ENCODE results near the gene MYO15A.

Gene MYO15A

GRCh38 chr17:18158022-18158600 lies 49.6 kb downstream of the MYO15A start:
- DNase-seq (ENCODE audit: low read depth): peak; percentile 83

GRCh38 chr17:18159551-18160120 lies 51.1 kb downstream of the MYO15A start:
- DNase-seq (ENCODE audit: low read depth): no peak

GRCh38 chr17:18160128-18160856 lies 51.7 kb downstream of the MYO15A start:
- DNase-seq (ENCODE audit: low read depth): no peak

GRCh38 chr17:18161207-18162145 lies 52.9 kb downstream of the MYO15A start:
- DNase-seq (ENCODE audit: low read depth): no peak

GRCh38 chr17:18163547-18163946 lies 55.0 kb downstream of the MYO15A start:
- DNase-seq (ENCODE audit: low read depth): no peak

GRCh38 chr17:18166894-18167293 lies 58.3 kb downstream of the MYO15A start:
- DNase-seq (ENCODE audit: low read depth): no peak

GRCh38 chr17:18167421-18167820 lies 58.9 kb downstream of the MYO15A start:
- no peak for DNase-seq (ENCODE audit: low read depth)

- DNase-seq (ENCODE audit: low read depth): no peak
Measured at GRCh38 chr17:18172531-18173278, 64.1 kb downstream of the MYO15A start.

- no peak for DNase-seq (ENCODE audit: low read depth)
Measured at GRCh38 chr17:18173740-18174139, 65.2 kb downstream of the MYO15A start.

- no peak for DNase-seq (ENCODE audit: low read depth)
Measured at GRCh38 chr17:18176176-18176575, 67.6 kb downstream of the MYO15A start.

- no peak for DNase-seq (ENCODE audit: low read depth)
Measured at GRCh38 chr17:18177133-18177532, 68.6 kb downstream of the MYO15A start.

- no peak for DNase-seq (ENCODE audit: low read depth)
Measured at GRCh38 chr17:18177722-18178121, 69.2 kb downstream of the MYO15A start.

GRCh38 chr17:18179196-18179595 lies 70.6 kb downstream of the MYO15A start:
- no peak for DNase-seq (ENCODE audit: low read depth)

GRCh38 chr17:18179804-18180203 lies 71.2 kb downstream of the MYO15A start:
- no peak for DNase-seq (ENCODE audit: low read depth)

- no peak for DNase-seq (ENCODE audit: low read depth)
Measured at GRCh38 chr17:18181358-18181757, 72.8 kb downstream of the MYO15A start.

- DNase-seq (ENCODE audit: low read depth): no peak
Measured at GRCh38 chr17:18182110-18182977, 73.8 kb downstream of the MYO15A start.

- DNase-seq (ENCODE audit: low read depth): peak; percentile 69
Measured at GRCh38 chr17:18182978-18183333, 74.4 kb downstream of the MYO15A start.

- DNase-seq (ENCODE audit: low read depth): peak; percentile 97
Measured at GRCh38 chr17:18183334-18184142, 75.0 kb downstream of the MYO15A start, which contains the start of gene ALKBH5. Gene ALKBH5, plus strand, starts transcription at chr17:18183828. Its CDS starts 416 bp downstream, at chr17:18184244.

- peak; percentile 73 for DNase-seq (ENCODE audit: low read depth)
Measured at GRCh38 chr17:18184143-18185031, 75.8 kb downstream of the MYO15A start.
